Mucosa of stomach (tissue), 1 donor: ENCODE results near the gene FBXW7.

Experiments
- H3K27me3 ChIP-seq: one replicate; pipeline ENCODE4 v1.7.0; 2013; ENCODE audit warnings: mild to moderate bottlenecking, low read length; ENCODE audit not compliant: control insufficient read depth, insufficient read depth
- H3K36me3 ChIP-seq: one replicate; pipeline ENCODE4 v1.7.0; 2013; ENCODE audit warnings: low read length; ENCODE audit not compliant: control insufficient read depth, insufficient read depth
- H3K4me1 ChIP-seq: one replicate; pipeline ENCODE4 v1.7.0; 2013; ENCODE audit warnings: mild to moderate bottlenecking, low read length; ENCODE audit not compliant: control insufficient read depth, insufficient read depth
- H3K4me3 ChIP-seq: one replicate; pipeline ENCODE4 v1.7.0; 2013; ENCODE audit warnings: low read length
- H3K9ac ChIP-seq: one replicate; pipeline ENCODE4 v1.7.0; 2013; ENCODE audit warnings: mild to moderate bottlenecking, low read length, moderate library complexity
- H3K9me3 ChIP-seq: one replicate; pipeline ENCODE4 v1.7.0; 2013; ENCODE audit warnings: mild to moderate bottlenecking, low read length, moderate library complexity; ENCODE audit not compliant: control insufficient read depth
- donor health status: Pancreatic carcinoma.

The FBXW7 gene

GRCh38 chr4:152279234-152279566 lies 256.7 kb downstream of the FBXW7 start:
- no peaks in the 10 kb centered on the region for H3K27me3 ChIP-seq
- no peak overlapping the region for H3K4me3 ChIP-seq
- H3K36me3 ChIP-seq, result no peaks in the 10 kb centered on the region
- no peak overlapping the region for H3K9ac ChIP-seq
- no peaks in the 10 kb centered on the region for H3K9me3 ChIP-seq
- H3K4me1 ChIP-seq, result peaks cover 16% of the 10 kb centered on the region

DNA sequence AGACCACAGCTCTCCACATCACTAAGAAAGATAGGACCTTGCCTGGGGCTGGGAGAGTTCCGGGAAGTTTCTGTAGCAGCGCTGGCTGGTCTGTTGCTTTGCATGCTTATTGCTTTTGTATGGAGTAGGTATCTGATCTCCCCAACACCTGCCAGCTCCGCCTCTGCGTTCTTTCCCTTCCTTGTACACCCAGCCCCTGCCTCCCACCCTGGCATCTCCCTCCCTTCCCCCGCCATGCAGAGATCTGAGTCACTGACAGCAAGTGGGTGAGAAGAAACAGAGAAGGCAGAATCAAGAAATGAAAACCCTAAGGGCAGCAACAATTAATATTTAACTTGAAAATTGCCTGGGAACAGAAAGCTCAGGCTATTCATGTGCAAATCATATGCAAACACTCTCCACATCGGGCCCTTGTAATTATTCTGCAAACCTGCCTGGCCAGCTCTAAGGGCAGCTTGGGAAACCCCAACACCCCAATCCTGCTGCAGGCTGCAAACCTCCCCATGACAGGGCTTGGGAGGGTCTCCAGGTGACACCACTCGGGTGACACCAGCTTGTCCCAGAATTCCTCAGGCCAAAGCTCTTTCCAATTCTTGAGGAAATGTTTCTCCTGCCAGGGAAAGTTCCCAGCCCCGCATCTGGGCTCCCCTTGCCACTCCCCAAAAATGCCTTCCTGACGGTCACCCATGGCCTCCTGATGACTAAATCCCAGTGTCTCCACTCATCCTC lies 257.2 kb downstream of the FBXW7 start:
- Histone ChIP-seq H3K9ac (no peak overlapping the region), H3K9me3 (no peaks in the 10 kb centered on the region), H3K4me1 (peaks cover 16% of the 10 kb centered on the region)

GRCh38 chr4:152278172-152278504 lies 257.8 kb downstream of the FBXW7 start:
- no peaks in the 10 kb centered on the region for H3K36me3 ChIP-seq
- no peaks in the 10 kb centered on the region for H3K9me3 ChIP-seq
- H3K4me3 ChIP-seq, result no peak overlapping the region
- no peaks in the 10 kb centered on the region for H3K27me3 ChIP-seq
- no peak overlapping the region for H3K9ac ChIP-seq
- peaks cover 16% of the 10 kb centered on the region for H3K4me1 ChIP-seq

More for the DNA sequence above, 257.2 kb downstream of the FBXW7 start:
- no peaks in the 10 kb centered on the region for H3K36me3 ChIP-seq
- no peaks in the 10 kb centered on the region for H3K27me3 ChIP-seq
- no peak overlapping the region for H3K4me3 ChIP-seq

DNA sequence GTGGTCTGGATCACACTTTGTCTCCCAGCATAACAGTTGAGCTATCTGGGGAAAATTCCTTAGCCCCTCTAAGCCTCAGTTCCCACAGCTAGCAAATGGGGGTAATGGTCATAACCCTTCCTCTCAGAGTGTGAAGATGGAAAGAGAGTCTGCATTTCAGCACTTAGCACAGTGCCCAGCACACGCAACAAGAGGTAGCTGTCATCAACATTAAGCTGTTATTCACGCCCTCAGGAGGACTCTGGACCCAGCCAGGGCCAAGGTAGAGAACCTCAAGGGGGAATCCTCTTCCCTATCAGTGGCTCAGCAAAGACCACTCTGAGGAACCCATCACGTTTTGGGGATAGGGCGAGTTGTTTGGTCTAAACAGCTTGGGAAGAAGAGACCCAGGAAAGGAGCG lies 258.6 kb downstream of the FBXW7 start:
- Histone ChIP-seq H3K4me3 (no peak overlapping the region), H3K9me3 (no peaks in the 10 kb centered on the region), H3K4me1 (peaks cover 16% of the 10 kb centered on the region), H3K36me3 (no peaks in the 10 kb centered on the region), H3K27me3 (no peaks in the 10 kb centered on the region), H3K9ac (no peak overlapping the region)

- H3K9me3 ChIP-seq, result no peaks in the 10 kb centered on the region
- no peak overlapping the region for H3K4me3 ChIP-seq
- no peaks in the 10 kb centered on the region for H3K27me3 ChIP-seq
- peaks cover 4% of the 10 kb centered on the region for H3K4me1 ChIP-seq
- H3K36me3 ChIP-seq, result no peaks in the 10 kb centered on the region
- no peak overlapping the region for H3K9ac ChIP-seq
Measured at GRCh38 chr4:152273343-152273742, 262.5 kb downstream of the FBXW7 start.
